HG03521 (cell line): ENCODE data around the gene ABCA13.

Experiments used
- ATAC-seq: cut with Tn5 transposase; IDR thresholded peaks from one replicate; pipeline ENCODE4 v1.9.1; 2021; ENCODE audit warnings: mild to moderate bottlenecking, moderate library complexity; ENCODE audit not compliant: unreplicated experiment

ABCA13 gene

DNA sequence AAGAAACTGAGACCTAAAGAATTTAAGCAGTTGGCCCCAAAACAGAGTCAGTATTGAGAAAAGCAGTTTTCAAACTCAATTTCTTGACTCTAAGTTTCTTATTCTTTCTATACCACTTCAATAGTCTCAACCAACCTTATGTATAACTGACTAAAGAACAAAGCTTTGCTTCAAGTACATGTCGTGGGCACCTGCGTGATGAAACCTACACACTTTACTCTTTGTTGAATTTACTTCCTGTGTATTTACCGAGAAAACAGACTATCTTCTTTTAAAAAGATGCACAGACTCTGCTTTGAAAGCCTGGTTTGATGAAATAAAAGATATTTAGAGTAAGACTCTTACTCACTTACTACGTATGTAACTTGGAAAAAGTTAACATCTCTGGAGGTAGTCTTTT is 455.9 kb downstream of the ABCA13 start:
- ATAC-seq: no peak

DNA sequence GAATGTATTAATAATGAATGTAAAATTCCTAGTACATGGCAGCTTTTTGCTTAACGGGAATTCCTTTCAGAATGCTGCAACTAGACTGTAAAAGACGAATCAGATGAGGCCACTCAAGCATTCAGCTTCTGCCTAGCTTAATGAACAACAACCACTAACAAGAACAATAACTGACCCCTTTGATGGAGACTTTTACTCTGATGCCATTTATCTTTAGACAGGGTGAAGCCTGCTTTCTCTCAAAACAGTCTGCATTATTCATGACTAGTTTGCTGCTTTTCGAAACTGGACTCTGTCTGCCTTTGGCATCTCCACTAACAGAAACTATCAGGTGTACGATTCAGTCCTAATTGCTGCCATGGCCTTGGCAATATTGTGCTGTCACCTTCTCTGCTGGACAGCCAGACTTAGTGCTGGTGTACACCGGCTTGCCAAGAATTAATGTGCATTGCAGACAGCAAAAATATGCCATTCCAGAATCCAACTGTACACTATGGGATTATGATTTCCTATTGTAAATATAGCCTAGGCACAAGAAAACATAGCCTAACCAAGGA is 457.6 kb downstream of the ABCA13 start:
- ATAC-seq: no peak

DNA sequence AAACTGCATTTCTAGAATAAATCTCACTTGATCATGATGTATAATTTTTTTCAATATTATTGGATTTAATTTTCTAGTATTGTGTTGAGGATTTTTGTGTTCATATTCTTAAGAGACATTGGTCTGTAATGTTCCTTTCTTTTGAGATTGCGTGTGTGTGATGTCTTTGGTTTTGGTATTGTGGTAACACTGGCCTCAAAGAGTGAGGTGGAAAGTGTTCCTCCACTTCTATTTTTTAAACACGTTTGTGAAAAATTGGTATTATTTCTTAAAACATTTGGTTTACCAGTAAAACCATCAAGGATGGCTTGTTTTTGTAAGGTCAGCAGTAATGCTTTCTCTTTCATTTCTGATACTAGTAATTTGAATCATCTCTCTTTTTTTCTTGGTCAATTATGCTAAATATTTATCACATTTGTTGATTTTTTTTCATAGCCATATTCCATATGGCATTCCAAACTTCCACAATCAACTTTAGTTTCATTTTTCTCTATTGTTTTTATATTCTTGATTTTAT is 462.9 kb downstream of the ABCA13 start:
- no peak for ATAC-seq

DNA sequence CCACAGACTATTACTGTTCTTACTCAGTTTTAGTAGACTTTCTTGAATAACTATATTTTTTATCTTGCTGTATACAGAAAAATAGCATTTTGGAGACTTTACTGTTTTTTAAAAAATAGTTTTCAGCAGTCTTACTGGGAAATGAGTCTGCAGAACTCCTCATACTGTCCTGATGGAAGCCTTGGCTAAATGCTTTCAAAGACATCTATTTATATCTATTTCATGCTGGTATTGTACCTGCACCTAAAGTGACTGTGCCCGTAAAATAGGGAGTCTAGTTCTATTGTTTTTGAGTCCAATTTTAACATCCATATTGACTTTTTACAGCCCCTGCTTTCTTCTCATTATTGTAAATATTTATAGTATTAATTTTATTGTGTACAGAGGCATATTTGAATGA is 464.5 kb downstream of the ABCA13 start:
- ATAC-seq: no peak

DNA sequence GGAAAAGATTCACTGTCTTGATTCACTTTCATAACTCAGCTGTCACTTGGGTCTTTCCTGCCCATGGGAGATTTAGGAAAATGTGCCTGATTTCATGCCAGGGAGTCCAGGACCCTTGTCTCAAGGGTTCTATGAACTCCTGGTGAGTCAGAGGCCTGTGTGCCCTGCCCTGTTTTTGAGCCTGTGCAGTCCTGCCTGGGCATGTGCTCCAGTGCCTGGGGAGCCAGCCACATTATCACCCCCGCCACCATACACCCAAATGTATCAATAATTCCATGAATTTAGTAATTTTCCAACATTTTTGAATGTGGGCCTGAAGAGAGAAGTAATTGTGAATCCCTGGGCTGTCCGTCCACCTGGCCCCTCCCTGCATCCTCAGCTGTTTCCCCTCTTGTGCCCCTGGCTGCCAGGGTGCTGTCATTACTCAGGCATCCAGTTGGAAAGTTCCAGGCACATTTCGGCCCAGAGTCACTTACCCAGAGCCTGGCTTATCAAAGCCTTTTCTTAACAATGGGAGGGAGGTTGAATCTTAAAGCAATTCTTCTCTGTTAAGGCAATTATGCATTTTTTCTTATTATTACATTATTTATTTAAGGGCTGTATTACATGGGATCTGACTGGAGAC is 465.2 kb downstream of the ABCA13 start:
- ATAC-seq: no peak

DNA sequence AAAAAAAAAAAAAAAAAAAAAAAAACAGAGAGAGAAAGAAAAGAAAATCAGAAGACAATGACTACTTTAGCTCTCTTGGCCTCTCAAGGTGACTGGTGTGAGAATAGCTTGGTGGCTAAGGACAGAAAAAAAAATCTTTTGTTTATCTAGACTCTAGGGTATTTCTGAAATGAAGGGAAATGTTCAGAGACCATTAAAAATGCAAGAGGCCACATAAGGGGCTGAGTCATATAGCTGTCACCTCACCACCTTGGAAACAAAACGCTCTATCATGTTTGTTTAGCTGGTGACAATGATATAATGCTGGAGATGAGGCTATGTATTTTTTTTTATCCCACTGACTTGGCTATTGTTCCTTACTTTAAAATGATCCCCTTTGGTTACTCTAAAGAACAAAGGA is 466.1 kb downstream of the ABCA13 start:
- ATAC-seq: no peak

DNA sequence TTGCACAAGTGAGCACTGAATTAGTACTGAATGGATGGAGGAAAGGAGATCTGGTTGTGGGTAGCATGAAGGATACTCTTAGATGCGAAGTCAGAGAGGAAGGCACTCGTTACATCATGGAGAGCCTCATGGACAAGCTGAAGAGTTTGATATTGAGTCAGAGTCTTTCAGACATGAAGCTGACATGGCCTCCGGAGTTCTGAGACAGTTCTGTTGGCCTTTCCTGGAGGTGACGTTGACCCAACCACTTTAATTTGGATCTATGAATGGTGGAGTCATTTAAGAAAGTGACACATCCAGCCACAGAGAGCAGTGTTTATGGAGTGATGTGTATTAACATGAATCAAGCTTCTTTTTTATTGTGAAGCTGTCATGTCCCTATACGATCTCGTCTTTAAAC is 466.8 kb downstream of the ABCA13 start:
- no peak for ATAC-seq

DNA sequence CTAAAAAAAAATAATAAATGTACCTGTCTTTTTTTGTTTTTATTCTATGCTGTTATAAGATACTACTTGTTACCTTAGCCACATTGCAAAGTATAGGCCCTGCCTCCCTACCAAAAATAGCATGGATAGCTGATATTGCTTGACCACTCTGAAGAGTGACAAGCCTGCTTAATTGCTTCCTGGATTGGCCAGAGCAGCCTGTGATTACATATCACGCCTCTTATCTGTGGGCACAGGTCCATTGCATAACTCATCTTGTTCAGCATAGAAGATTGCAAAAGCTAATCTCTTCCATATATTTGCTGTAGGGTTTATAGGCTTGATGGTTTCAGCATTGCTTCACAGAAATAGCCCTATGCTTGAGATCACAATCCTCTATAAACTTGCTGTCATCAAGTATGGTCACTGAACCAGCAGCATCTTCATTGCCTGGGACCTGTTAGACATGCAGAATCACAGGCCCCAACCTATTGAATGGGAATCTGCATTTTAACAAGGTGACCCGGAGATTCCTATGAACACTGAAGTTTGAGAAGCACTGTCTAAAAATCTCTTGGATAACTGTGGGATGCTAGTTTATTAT is 472.3 kb downstream of the ABCA13 start:
- ATAC-seq: no peak

DNA sequence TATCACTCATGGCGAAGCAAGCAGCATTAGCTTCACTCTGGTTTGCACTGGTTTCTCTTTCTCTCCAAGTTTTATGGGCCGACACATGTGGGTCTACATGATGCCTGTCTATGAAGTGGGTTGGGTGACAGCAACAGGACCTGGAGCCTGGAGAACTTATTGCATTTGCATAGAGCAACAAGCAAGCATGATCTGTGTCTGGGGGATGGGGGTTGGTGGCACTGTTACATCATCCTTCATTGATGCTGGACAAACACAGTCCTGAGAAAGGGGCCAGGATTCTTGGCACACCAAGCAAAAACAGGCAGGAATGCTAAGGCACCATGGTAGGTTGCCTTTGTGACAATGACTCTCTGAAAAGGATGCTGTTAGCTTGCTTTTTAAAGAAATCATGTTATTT is 486.9 kb downstream of the ABCA13 start:
- ATAC-seq: no peak

DNA sequence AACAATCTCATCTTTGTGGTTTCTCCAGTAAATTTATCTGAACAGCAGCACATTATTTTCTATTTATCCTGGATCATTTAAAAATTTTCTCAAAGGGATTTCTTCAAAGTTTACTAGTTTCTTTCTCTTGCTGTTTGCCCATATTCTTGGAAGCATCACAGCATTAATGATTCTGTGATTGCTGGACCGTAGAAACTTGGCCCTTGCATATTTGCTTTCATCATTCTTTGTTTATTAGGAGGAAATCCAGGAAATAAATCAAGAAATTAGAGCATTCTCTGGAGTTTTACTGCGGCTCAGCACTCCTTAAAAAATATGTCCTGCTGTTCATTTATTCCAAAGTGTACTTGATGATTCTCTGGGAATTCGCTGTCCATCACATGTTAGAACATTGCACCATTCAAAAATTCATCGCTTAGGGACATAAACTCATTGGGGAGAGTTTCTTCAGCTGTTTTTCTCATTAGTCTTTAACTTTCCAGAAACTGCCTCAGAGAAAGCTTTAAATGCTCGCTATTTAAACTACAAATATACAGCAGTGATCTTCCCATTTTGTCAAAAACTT is 489.1 kb downstream of the ABCA13 start:
- no peak for ATAC-seq

DNA sequence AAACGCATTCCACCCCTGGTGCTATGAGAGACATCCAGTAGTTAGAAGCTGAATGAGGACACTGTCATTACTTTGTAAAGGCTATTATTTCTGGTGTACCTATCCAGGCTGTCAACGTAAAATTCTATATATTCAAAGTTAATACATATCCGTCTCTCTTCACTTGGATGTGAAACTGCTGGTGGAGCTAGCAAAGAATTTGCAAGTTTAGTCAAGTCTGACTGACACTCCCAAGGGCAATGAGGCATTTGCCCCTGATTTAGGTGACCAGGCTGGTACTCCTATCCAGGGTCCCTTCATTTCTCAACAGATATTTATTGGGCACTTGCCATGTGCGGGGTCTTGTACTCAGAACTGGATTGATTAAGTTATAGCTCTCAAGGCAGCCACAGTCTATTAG is 493.0 kb downstream of the ABCA13 start:
- no peak for ATAC-seq

DNA sequence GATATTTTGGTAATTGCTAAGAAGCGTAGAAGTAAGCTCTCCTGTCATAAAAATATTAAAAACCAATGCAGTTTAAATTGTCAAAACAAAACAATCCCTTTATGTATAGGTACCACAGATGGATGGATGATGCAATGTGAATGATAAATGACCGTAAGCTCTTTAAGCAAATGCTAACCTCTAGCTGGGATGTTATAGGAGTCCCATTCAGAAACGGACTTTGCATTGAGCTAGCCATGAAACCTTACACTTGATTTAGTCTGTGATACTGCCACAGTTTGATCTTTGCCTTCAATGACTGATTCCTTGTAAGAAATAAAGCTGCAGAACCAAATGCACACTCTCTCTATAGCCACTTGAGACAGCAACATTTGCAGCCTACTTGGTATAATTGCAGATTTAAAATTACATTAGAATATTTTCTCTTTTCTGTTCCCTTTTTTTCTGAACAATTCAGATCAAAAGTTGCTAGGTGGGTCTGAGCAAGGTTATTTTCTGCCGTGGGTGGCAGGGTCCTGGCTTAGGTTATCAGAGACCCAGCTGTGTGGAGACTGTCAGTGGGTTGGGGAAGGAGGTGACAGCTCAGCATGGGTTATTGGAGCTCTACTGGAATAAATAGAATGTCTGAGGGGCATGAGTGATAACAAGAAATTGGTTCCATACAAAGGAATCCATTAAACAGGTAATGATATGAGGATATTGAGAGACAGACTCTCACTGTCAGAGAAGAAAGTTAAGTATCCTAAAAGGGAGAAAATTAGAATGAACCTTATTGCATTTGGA is 494.3 kb downstream of the ABCA13 start:
- ATAC-seq: no peak

DNA sequence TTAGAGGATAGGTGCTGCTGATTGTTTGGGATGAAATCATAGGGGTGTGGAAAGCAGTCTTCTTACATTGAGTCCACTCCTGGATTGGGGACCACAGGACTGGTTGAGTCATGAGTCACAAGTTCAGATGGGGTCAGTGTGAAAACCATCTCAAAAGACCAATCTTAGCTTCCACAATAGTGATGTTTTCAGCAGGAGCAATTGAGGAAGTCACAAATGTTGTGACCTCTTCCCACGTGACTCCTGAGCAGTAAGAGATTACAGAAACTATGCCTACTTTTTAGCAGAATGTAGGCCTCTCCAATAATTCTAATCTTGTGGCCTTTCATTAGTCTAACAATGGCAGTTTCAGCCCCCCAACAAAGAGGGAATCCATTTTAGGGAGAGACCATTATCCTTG is 496.1 kb downstream of the ABCA13 start:
- no peak for ATAC-seq

DNA sequence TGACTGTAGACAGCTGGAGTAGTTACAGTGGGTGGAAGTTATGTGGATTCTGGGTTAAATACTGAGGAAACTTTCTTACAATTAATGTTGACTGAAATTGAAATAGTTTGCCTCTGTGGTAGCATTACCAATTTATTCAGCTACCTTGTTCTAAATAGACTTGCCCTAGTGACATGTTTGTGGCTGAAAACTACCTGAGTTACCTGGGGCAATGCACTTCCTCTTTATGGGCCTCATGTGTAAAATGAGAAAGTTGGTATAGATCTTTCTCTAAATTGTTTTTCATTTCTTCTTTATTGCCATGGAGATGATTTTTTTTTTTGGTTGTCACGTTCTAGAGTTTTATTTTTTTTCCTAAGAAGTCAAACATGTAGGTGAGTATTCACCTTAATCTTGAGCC is 500.4 kb downstream of the ABCA13 start:
- no peak for ATAC-seq

DNA sequence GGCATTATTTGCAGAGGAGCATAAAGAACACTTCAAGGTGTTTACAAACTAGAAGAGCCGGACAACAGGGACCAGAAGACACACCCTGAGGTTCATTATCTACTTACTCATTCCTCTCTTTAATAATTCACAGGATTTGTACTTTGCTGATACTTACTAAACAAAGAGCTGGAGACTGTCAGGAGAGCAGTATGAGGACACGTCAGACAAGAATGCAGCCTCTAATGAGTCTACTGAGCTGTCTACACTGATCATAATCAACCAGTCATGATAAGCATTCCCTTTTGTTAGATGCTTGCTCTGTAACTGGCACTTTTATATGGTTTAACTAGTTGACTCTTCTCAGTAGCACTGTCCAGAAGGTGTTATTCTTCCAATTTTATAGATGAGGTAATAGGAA is 509.7 kb downstream of the ABCA13 start:
- ATAC-seq: no peak

DNA sequence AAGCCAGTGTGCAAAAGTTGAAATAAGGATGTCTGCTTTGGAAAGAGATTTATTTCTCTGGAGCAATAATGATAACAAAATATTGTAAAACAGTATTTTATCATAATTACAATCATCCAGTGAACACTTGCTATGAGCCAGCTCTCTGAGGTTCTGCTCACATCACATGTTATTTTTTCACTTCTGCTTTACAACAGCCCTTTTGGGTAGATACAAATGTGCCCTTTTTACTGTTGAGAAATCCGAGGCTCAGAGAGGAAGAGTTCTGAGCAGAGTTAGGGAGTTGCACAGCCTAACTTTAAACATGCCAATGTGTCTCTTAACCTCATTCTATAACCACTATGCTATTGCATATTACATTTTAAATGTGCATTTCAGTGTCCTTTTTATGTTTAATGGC is 520.5 kb downstream of the ABCA13 start:
- no peak for ATAC-seq
